GM12873 (cell line): Measurements from ENCODE around the gene TEC.
A peak's percentile ranks its signal among the peaks of the same experiment; 100 is the strongest.

ENCODE experiments used
- TF ChIP-seq, protein P1 (sequence below): IDR thresholded peaks from 2 replicates; pipeline ENCODE4 v1.5.1; 2012; ENCODE audit warnings: low read depth, mild to moderate bottlenecking, moderate library complexity, low read length, control low read depth; ENCODE audit not compliant: insufficient read depth; ENCODE audit errors: missing control alignments

TEC gene

DNA sequence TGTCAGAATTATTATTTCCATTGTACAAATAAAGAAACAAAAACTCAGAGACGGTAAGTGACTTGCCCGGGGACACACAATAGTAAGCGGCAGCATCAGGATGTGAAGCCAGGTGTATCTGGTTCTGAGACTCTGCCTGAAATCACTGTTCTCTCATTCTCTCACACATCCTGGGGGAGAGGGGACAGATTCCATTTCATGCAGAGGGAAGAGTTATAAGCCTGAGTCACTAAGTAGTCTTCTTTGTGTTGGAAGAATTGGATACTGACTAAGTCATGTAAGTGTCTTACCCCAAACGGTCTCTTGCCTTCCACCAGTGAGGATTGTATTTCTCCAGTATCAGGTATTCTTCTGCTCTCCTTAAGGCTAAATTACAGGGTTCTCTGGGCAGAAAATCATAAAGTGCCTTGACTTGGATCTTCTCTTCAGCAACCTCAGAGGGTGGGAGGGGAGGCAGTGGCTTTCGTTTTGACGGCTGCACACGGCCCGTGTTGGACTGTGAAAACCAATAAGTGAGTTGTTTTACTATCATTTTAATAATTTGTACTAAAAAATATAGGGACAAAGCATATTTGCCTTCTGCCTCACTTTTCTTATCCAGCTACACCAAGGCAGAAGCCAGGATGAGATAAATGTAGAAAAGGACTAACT lies 157.5 kb downstream of the TEC start:
- TF ChIP-seq, protein P1, sequence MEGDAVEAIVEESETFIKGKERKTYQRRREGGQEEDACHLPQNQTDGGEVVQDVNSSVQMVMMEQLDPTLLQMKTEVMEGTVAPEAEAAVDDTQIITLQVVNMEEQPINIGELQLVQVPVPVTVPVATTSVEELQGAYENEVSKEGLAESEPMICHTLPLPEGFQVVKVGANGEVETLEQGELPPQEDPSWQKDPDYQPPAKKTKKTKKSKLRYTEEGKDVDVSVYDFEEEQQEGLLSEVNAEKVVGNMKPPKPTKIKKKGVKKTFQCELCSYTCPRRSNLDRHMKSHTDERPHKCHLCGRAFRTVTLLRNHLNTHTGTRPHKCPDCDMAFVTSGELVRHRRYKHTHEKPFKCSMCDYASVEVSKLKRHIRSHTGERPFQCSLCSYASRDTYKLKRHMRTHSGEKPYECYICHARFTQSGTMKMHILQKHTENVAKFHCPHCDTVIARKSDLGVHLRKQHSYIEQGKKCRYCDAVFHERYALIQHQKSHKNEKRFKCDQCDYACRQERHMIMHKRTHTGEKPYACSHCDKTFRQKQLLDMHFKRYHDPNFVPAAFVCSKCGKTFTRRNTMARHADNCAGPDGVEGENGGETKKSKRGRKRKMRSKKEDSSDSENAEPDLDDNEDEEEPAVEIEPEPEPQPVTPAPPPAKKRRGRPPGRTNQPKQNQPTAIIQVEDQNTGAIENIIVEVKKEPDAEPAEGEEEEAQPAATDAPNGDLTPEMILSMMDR: no peak

DNA sequence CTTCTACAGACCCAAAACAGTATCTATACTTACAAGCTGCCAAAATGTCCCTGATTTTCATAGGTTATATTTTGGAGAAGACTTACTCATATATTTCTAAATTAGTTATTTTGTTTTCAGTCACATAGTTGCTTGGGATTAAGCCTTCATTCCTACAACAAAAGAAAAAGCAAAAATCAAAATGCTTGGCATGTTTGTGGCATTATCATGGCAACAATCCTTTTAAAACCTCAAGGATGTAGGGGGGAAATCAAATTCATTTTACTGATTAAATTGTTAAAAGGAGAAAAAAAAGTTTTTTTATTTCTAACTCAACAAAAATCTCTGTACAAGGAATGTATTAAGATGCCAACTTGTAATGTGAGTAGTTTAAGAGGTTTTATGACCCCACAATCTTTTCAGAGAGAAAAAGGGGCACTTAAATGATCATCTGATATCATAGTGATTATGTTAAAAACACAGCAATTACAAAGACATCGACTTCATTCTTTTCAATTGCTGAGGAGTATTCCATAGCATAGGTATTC lies 159.1 kb downstream of the TEC start:
- TF ChIP-seq, protein P1: no peak

DNA sequence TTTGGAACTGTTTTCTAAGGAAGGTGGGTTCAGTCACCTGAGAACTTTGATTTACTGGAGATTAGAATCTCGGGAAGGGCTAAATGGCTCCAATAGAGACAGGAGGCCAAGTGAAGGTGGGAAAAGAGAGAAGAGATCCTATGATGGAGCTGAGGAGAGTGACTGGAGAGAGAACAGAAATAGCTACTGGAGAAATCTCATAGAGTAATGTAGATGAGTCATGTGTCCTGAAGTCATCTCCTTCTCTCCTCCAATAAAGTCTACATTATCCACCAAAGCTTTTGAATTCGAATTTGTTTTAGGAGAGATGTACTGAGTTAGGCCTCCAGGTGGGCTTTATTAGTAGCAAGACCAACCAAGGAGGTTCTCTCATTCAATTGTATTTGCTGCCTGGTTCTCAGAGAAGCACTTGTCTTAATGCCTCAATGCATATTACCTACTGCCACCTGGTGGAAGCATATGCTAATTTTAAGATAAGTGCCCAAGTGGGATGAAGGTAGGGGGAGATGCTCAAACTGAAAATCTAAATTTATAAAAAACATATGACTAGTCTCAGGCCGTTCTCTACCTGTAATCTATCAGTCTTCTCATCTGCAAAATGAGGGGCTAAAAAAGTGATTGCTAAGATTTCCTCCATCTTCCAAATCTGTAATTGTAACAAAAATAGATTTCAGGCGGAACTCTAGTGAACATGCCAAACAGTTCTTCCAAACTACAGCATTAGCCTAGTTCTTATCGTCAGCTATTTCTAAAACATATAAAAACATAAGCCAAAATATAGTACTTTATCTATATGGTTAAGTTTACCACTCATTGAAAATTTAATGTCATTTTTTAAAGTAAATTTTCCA lies 160.0 kb downstream of the TEC start:
- TF ChIP-seq, protein P1: peak; percentile 63

DNA sequence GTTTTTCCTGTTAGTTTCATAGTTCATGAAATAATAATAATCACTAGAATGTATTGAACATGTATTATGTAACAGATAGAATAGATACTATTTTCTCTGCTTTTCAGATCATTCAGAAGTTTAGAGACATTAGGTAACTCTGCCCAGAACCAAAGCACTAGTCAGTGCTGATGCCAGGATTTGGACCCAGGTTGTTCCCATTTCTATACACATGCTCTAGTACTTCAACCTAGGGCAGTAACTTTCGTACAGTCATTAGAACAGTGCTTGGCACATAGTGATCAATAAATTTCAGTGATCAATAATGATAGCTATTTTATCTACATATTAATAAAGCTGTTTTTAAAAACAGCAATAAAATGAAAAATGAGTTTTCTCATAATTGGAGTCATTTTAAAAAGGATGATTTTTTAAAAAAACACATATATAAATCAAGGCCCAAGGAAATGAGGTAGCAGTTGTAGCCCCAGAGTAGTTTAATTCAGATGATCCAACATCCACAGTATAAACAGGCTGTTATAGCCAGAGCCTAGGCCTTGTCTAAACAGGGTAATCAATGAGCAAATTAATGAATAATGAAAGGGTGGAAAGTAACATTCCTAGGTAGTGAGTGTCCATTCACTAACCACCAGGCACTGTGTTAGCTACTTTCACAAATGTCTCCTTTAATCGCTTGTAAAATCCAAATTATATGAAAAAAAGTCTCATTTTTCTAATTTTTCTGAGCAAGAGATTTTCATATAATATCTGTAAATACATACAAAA lies 161.1 kb downstream of the TEC start:
- TF ChIP-seq, protein P1: no peak

DNA sequence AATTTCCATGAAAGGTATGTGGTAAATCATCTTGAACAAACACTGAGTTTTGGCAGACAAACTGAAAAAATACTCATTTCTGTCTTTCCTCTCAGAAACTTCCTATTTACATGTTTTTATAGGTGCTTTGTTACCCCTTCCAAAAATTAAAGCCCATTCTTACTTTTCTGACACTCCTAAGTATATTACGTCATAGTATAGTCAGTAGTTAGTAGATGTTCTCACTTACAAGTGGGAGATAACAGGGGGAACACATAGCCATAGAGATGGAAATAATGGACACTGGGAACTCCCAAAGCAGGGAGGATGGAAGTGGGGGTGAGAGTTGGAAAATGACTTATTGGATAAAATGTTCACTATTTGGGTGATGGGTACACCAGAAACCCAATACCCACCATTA lies 164.4 kb downstream of the TEC start:
- TF ChIP-seq, protein P1: no peak

DNA sequence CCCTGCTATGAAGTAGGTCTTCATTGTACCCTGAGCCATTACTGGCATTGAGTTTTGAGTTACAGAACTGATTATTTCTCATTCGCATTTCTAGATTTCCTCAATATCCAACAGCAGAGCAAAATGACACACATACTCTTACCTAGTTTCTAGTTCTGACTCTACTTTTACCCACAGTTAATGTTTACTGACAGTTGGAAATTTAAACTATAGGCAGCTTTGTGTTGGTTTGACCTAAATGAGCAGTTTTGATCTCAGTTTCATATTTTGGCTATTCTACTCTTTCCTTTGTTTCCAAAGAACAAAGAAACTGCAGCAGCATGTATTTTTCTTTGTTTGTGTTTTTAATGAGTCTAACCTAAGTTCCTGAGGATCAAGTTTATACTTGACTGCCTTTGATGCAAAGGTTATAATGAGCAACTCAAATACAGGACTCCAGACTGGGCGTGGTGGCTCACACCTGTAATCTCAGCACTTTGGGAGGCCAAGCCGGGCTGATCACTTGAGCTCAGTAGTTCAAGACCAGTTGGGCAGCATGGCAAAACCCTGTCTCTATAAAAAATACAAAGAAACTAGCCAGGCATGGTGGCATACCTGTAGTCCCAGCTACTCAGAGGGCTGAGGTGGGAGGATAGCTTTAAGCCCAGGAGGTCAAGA lies 166.0 kb downstream of the TEC start:
- TF ChIP-seq, protein P1: no peak

DNA sequence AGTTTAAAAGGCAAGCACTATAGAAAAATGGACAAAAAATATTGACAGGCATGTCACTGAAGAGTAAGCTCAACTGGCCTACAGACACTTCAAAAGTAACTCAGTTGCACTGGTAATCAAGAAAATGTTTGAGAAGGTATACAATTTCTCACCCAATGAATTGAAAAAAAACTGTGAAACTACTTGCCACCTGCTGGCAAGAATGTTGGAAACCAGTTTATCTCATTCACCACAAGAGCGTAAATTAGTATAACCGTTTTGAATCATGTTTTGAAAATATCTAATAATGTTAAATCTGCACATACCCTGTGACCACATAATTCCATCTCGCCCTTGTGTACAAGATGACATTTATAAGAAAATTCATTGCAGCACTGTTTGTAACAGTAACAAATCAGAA lies 167.3 kb downstream of the TEC start:
- TF ChIP-seq, protein P1: no peak
